DOHH2 (cell line): Measurements from ENCODE around the gene LDLRAD4.

Experiments used
- H3F3A ChIP-seq: fragments of 200-600 bp; sonication (generic), shearing (Covaris generic); 2 replicates; pipeline ENCODE4 v1.6.0; 2016; ENCODE audit warnings: antibody characterized with exemption, mild to moderate bottlenecking; ENCODE audit not compliant: control insufficient read depth, insufficient read depth
- H3K27ac ChIP-seq: fragments of 200-600 bp; sonication (generic); 2 replicates; pipeline ENCODE4 v1.5.1; 2014; ENCODE audit warnings: low read depth, mild to moderate bottlenecking, low read length, moderate library complexity
- H3K27me3 ChIP-seq: fragments of 200-600 bp; sonication (generic); 2 replicates; pipeline ENCODE4 v1.6.1; 2014; ENCODE audit warnings: mild to moderate bottlenecking, low read length, mixed read lengths; ENCODE audit not compliant: control insufficient read depth
- H3K36me3 ChIP-seq: fragments of 200-600 bp; sonication (generic); 2 replicates; pipeline ENCODE4 v1.6.1; 2014; ENCODE audit warnings: mild to moderate bottlenecking, low read length, moderate library complexity, mixed read lengths; ENCODE audit not compliant: control insufficient read depth
- H3K4me1 ChIP-seq: fragments of 200-600 bp; sonication (generic); 2 replicates; pipeline ENCODE4 v1.6.1; 2014; ENCODE audit warnings: mild to moderate bottlenecking, low read length, mixed read lengths; ENCODE audit not compliant: control insufficient read depth
- H3K4me2 ChIP-seq: fragments of 200-600 bp; sonication (generic); 2 replicates; pipeline ENCODE4 v1.6.0; 2014; ENCODE audit warnings: mild to moderate bottlenecking, low read length, moderate library complexity
- H3K4me3 ChIP-seq: fragments of 200-600 bp; sonication (generic); 2 replicates; pipeline ENCODE4 v1.5.1; 2014; ENCODE audit warnings: mild to moderate bottlenecking, low read length, mixed read lengths
- H3K79me2 ChIP-seq: fragments of 200-600 bp; sonication (generic); 2 replicates; pipeline ENCODE4 v1.6.1; 2014; ENCODE audit warnings: mild to moderate bottlenecking, low read length, mixed read lengths; ENCODE audit not compliant: control insufficient read depth
- H3K9me2 ChIP-seq: fragments of 200-600 bp; sonication (generic); replicated peaks from 2 replicates; pipeline ENCODE4 v1.6.1; 2014; ENCODE audit warnings: mild to moderate bottlenecking, low read length, mixed read lengths; ENCODE audit not compliant: control insufficient read depth
- H3K9me3 ChIP-seq: fragments of 200-600 bp; sonication (generic); 2 replicates; pipeline ENCODE4 v1.6.1; 2014; ENCODE audit warnings: antibody characterized with exemption, low read length, mixed read lengths; ENCODE audit not compliant: control insufficient read depth, insufficient read depth
- H4K20me1 ChIP-seq: fragments of 200-600 bp; sonication (generic); 2 replicates; pipeline ENCODE4 v1.6.0; 2014; ENCODE audit warnings: low read depth, mild to moderate bottlenecking, antibody characterized with exemption, low read length, moderate library complexity; ENCODE audit not compliant: control insufficient read depth, insufficient read depth
- EZH2phosphoT487 ChIP-seq: fragments of 200-600 bp; sonication (generic); IDR thresholded peaks from 2 replicates; pipeline ENCODE4 v1.6.1; 2017; ENCODE audit warnings: borderline replicate concordance, mild to moderate bottlenecking, antibody characterized with exemption, low read length, moderate library complexity, mixed read lengths
- TF ChIP-seq, protein P1 (sequence below): fragments of 200-600 bp; sonication (generic); IDR thresholded peaks from one replicate; pipeline ENCODE4 v1.5.1; 2014; ENCODE audit warnings: antibody characterized with exemption, mild to moderate bottlenecking, low read depth, low read length; ENCODE audit not compliant: poor library complexity, severe bottlenecking

The LDLRAD4 gene

GRCh38 chr18:13324880-13325279 is 106.3 kb downstream of the LDLRAD4 start:
- no peaks in the 10 kb centered on the region for H3K4me1 ChIP-seq
- no peaks in the 10 kb centered on the region for H3F3A ChIP-seq
- no peaks in the 10 kb centered on the region for H3K9me3 ChIP-seq
- no peak overlapping the region for H3K27ac ChIP-seq
- no peak overlapping the region for H3K4me2 ChIP-seq
- no peak overlapping the region for H3K4me3 ChIP-seq
- TF ChIP-seq, protein P1, sequence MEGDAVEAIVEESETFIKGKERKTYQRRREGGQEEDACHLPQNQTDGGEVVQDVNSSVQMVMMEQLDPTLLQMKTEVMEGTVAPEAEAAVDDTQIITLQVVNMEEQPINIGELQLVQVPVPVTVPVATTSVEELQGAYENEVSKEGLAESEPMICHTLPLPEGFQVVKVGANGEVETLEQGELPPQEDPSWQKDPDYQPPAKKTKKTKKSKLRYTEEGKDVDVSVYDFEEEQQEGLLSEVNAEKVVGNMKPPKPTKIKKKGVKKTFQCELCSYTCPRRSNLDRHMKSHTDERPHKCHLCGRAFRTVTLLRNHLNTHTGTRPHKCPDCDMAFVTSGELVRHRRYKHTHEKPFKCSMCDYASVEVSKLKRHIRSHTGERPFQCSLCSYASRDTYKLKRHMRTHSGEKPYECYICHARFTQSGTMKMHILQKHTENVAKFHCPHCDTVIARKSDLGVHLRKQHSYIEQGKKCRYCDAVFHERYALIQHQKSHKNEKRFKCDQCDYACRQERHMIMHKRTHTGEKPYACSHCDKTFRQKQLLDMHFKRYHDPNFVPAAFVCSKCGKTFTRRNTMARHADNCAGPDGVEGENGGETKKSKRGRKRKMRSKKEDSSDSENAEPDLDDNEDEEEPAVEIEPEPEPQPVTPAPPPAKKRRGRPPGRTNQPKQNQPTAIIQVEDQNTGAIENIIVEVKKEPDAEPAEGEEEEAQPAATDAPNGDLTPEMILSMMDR = no peak
- H3K27me3 ChIP-seq = no peaks in the 10 kb centered on the region
- no peaks in the 10 kb centered on the region for H3K9me2 ChIP-seq
- no peaks in the 10 kb centered on the region for H3K36me3 ChIP-seq
- H4K20me1 ChIP-seq = no peaks in the 10 kb centered on the region
- no peaks in the 10 kb centered on the region for H3K79me2 ChIP-seq

DNA sequence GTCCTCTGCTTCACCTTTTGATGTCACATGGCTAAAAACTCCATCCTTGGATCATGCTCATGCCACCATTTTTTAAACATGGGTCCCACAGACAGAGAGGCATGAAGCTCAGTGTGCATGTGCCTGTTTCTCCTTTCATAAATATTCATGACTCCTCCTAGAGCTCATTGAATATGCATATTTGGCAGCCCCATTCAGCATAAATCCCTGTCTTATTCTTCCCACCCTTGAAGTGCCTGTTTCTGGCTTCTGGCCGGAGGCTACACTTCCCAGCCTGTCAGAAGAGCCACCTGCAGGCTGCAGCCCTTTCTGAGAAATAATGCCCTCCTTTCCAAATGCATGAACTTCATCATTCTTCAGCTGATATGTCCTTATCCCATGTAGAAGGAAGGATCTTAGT is 109.7 kb downstream of the LDLRAD4 start:
- Histone ChIP-seq H3K36me3 (no peaks in the 10 kb centered on the region), H3K27me3 (0 out of 2 replicates have a peak, but pooled peaks cover 3% of the 10 kb centered on the region), H3K27ac (no peak overlapping the region)

DNA sequence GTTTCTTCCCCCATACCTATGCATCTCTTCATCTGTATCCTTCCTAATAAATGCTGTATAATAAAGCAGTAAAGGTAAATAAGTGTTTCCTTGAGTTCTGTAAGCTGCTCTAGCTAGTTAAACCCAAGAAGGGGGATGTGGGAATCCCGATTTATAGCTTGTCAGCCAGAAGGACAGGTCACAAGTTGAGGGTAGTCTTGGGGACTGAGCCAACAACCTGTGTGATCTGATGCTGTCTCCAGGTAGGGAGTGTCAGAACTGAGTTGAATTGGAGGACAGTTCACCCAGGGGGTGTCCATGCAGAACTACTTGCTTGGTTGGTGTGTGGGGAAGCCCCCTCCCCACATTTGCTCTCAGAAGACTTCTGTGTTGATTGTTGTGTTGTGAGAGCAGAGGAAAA is 112.4 kb downstream of the LDLRAD4 start:
- Histone ChIP-seq H3K36me3 (no peaks in the 10 kb centered on the region), H3K9me2 (no peaks in the 10 kb centered on the region), H3K27me3 (0 out of 2 replicates have a peak, but pooled peaks cover 5% of the 10 kb centered on the region), H4K20me1 (no peaks in the 10 kb centered on the region), H3K4me3 (no peak overlapping the region), H3K9me3 (no peaks in the 10 kb centered on the region), H3F3A (no peaks in the 10 kb centered on the region), H3K27ac (no peak overlapping the region), H3K4me1 (no peaks in the 10 kb centered on the region), H3K4me2 (no peak overlapping the region), H3K79me2 (no peaks in the 10 kb centered on the region)
- TF ChIP-seq, protein P1 = no peak
- TF ChIP-seq EZH2phosphoT487 = no peak

More for the DNA sequence above, 109.7 kb downstream of the LDLRAD4 start:
- H3K4me3 ChIP-seq = no peak overlapping the region
- H3K4me2 ChIP-seq = no peak overlapping the region
- H3F3A ChIP-seq = no peaks in the 10 kb centered on the region
- H3K79me2 ChIP-seq = no peaks in the 10 kb centered on the region
- no peaks in the 10 kb centered on the region for H3K4me1 ChIP-seq
- H3K9me2 ChIP-seq = no peaks in the 10 kb centered on the region
- TF ChIP-seq, protein P1 = no peak
- no peak for TF ChIP-seq EZH2phosphoT487
- no peaks in the 10 kb centered on the region for H4K20me1 ChIP-seq
- no peaks in the 10 kb centered on the region for H3K9me3 ChIP-seq

DNA sequence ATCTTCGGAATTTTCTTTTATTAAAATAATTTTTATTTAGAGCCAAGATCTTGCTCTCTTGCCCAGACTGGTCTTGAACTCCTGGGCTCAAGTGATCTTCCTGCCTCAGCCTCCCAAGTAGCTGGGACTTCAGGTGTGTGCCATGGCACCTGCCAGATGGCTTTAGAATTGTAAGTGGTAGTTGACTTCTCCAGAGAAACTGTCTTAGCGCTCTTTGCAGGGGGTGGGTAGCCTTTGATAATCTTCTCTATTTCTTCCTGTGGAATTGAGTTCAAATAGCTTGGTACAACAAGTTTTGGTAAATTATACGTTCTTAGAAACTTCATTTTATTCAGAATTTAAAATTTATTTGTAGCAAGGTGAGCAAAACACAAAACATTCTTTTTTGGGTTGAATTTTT is 113.3 kb downstream of the LDLRAD4 start:
- 0 out of 2 replicates have a peak, but pooled peaks cover 5% of the 10 kb centered on the region for H3K27me3 ChIP-seq
- H3K9me2 ChIP-seq = no peaks in the 10 kb centered on the region
- H3K9me3 ChIP-seq = no peaks in the 10 kb centered on the region
- no peaks in the 10 kb centered on the region for H3F3A ChIP-seq
- H3K4me3 ChIP-seq = no peak overlapping the region
- no peak overlapping the region for H3K4me2 ChIP-seq
- H3K4me1 ChIP-seq = no peaks in the 10 kb centered on the region
- no peaks in the 10 kb centered on the region for H3K36me3 ChIP-seq
- no peak overlapping the region for H3K27ac ChIP-seq
- no peak for TF ChIP-seq EZH2phosphoT487
- TF ChIP-seq, protein P1 = no peak
- no peaks in the 10 kb centered on the region for H4K20me1 ChIP-seq
- no peaks in the 10 kb centered on the region for H3K79me2 ChIP-seq
